ENCODE results near the gene SGCD.

GRCh38 chr5:156618601-156619000, 291.6 kb downstream of the SGCD start:
- no peak for TF ChIP-seq CTCF (conservative IDR thresholded peaks at IDR 0.05)
- TF ChIP-seq ZFX (IDR thresholded peaks at IDR 0.05), result no peak

All from C4-2B (cell line).